ENCODE measurements around the gene PRPF6. TPM values are rescaled to one million over a fixed set of nuclear protein-coding genes. Genes with fewer than 3 reads are reported as not detected.

The PRPF6 gene
- total and polyA plus RNA-seq, 2 of the 13 experiments (the other 11 are each of a cell fraction or from before 2014, with no cell fraction given), result 63.7 to 101 TPM

DNA sequence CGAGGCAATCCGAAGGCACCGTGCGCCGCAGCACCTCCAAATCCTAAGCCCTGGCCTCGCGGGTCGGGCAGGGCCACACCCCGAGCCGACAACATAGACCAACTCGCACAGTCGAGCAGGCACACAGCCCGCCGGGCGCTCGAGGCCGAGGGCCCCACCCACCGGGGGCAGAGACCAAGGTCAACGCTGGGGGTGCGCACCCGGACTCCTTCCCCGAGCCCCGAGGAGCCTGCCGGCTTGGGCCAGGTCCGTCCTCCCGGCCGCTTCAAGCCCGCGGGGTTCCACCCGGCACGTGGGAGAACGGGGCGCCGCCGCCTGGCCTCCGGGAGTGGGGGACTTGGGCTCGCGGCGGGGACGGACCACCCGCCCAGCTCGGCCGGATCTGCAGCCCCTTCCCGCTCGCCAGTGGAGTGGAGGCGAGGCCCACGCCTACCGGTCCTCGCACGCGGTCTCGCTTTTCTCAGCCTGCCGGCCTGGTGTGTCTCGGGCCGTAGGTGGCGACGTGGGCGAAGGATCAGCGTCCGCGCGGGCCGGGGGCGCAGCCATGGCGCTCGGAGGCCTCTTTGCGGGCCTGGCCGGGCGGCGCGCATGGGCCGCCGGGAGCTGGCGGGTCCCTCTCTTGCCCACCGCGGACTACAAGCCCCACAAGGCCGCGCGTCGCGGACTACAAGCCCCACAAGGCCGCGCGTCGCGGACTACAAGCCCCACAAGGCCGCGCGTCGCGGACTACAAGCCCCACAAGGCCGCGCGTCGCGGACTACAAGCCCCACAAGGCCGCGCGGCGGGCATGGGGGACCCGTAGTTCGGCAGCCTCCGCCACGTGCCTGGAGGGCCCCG is 24.9 kb upstream of the PRPF6 start, which contains the start of gene UCKL1 (continued):
- TF ChIP-seq, protein P1, sequence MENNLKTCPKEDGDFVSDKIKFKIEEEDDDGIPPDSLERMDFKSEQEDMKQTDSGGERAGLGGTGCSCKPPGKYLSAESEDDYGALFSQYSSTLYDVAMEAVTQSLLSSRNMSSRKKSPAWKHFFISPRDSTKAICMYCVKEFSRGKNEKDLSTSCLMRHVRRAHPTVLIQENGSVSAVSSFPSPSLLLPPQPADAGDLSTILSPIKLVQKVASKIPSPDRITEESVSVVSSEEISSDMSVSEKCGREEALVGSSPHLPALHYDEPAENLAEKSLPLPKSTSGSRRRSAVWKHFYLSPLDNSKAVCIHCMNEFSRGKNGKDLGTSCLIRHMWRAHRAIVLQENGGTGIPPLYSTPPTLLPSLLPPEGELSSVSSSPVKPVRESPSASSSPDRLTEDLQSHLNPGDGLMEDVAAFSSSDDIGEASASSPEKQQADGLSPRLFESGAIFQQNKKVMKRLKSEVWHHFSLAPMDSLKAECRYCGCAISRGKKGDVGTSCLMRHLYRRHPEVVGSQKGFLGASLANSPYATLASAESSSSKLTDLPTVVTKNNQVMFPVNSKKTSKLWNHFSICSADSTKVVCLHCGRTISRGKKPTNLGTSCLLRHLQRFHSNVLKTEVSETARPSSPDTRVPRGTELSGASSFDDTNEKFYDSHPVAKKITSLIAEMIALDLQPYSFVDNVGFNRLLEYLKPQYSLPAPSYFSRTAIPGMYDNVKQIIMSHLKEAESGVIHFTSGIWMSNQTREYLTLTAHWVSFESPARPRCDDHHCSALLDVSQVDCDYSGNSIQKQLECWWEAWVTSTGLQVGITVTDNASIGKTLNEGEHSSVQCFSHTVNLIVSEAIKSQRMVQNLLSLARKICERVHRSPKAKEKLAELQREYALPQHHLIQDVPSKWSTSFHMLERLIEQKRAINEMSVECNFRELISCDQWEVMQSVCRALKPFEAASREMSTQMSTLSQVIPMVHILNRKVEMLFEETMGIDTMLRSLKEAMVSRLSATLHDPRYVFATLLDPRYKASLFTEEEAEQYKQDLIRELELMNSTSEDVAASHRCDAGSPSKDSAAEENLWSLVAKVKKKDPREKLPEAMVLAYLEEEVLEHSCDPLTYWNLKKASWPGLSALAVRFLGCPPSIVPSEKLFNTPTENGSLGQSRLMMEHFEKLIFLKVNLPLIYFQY (CRISPR knock-in tag; IDR thresholded peaks at IDR 0.05; ENCODE audit: borderline replicate concordance), result peak; percentile 91
- TF ChIP-seq, protein P2, sequence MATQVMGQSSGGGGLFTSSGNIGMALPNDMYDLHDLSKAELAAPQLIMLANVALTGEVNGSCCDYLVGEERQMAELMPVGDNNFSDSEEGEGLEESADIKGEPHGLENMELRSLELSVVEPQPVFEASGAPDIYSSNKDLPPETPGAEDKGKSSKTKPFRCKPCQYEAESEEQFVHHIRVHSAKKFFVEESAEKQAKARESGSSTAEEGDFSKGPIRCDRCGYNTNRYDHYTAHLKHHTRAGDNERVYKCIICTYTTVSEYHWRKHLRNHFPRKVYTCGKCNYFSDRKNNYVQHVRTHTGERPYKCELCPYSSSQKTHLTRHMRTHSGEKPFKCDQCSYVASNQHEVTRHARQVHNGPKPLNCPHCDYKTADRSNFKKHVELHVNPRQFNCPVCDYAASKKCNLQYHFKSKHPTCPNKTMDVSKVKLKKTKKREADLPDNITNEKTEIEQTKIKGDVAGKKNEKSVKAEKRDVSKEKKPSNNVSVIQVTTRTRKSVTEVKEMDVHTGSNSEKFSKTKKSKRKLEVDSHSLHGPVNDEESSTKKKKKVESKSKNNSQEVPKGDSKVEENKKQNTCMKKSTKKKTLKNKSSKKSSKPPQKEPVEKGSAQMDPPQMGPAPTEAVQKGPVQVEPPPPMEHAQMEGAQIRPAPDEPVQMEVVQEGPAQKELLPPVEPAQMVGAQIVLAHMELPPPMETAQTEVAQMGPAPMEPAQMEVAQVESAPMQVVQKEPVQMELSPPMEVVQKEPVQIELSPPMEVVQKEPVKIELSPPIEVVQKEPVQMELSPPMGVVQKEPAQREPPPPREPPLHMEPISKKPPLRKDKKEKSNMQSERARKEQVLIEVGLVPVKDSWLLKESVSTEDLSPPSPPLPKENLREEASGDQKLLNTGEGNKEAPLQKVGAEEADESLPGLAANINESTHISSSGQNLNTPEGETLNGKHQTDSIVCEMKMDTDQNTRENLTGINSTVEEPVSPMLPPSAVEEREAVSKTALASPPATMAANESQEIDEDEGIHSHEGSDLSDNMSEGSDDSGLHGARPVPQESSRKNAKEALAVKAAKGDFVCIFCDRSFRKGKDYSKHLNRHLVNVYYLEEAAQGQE (IDR thresholded peaks at IDR 0.05; ENCODE audit: borderline replicate concordance in 1 of 2, low read depth in 1 of 2, low read length in 2 of 2), result peak in 1 of 2 experiments; percentile 65; a peak in 2 of 4 replicates
- peak; percentile 100 for TF ChIP-seq KDM5B (CRISPR knock-in tag; IDR thresholded peaks at IDR 0.05; ENCODE audit: borderline replicate concordance)
- peak; percentile 93; the same call in 1 of the 2 replicates for TF ChIP-seq NPAS2 (CRISPR knock-in tag; IDR thresholded peaks at IDR 0.05; ENCODE audit: borderline replicate concordance)
- TF ChIP-seq, protein P3, sequence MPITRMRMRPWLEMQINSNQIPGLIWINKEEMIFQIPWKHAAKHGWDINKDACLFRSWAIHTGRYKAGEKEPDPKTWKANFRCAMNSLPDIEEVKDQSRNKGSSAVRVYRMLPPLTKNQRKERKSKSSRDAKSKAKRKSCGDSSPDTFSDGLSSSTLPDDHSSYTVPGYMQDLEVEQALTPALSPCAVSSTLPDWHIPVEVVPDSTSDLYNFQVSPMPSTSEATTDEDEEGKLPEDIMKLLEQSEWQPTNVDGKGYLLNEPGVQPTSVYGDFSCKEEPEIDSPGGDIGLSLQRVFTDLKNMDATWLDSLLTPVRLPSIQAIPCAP (CRISPR knock-in tag; IDR thresholded peaks at IDR 0.05; ENCODE audit: low read depth), result peak; percentile 97
- TF ChIP-seq MAFG (CRISPR knock-in tag; IDR thresholded peaks at IDR 0.05), result no peak; the same call in 1 of the 2 replicates
- no peak for TF ChIP-seq PHB2 (IDR thresholded peaks at IDR 0.05; ENCODE audit: partially characterized antibody)
- peak; percentile 67 for TF ChIP-seq TEAD3 (CRISPR knock-in tag; optimal IDR thresholded peaks at IDR 0.05; ENCODE audit: borderline replicate concordance)
- TF ChIP-seq LCORL (IDR thresholded peaks at IDR 0.05), result no peak
- TF ChIP-seq LCORL (CRISPR knock-in tag; IDR thresholded peaks at IDR 0.05), result peak; percentile 13; the same call in 1 of the 2 replicates
- TF ChIP-seq, protein P4, sequence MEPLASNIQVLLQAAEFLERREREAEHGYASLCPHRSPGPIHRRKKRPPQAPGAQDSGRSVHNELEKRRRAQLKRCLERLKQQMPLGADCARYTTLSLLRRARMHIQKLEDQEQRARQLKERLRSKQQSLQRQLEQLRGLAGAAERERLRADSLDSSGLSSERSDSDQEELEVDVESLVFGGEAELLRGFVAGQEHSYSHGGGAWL (CRISPR knock-in tag; IDR thresholded peaks at IDR 0.05), result peak; percentile 99
- peak; percentile 88; the same call in 1 of the 2 replicates for TF ChIP-seq ZNF557 (CRISPR knock-in tag; IDR thresholded peaks at IDR 0.05)
- TF ChIP-seq, protein P5, sequence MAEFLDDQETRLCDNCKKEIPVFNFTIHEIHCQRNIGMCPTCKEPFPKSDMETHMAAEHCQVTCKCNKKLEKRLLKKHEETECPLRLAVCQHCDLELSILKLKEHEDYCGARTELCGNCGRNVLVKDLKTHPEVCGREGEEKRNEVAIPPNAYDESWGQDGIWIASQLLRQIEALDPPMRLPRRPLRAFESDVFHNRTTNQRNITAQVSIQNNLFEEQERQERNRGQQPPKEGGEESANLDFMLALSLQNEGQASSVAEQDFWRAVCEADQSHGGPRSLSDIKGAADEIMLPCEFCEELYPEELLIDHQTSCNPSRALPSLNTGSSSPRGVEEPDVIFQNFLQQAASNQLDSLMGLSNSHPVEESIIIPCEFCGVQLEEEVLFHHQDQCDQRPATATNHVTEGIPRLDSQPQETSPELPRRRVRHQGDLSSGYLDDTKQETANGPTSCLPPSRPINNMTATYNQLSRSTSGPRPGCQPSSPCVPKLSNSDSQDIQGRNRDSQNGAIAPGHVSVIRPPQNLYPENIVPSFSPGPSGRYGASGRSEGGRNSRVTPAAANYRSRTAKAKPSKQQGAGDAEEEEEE (CRISPR knock-in tag; IDR thresholded peaks at IDR 0.05; ENCODE audit: borderline replicate concordance), result peak; percentile 94; the same call in 1 of the 2 replicates
- no peak for TF ChIP-seq PHF5A (CRISPR knock-in tag; IDR thresholded peaks at IDR 0.05; ENCODE audit: low read depth, unreplicated experiment)
- no peak for TF ChIP-seq ZNF496 (CRISPR knock-in tag; IDR thresholded peaks at IDR 0.05; ENCODE audit: insufficient replicate concordance)
- peak; percentile 98 for TF ChIP-seq ZNF782 (CRISPR knock-in tag; IDR thresholded peaks at IDR 0.05; ENCODE audit: borderline replicate concordance)
- peak; percentile 89 for TF ChIP-seq POLR2AphosphoS2 (IDR thresholded peaks at IDR 0.05; ENCODE audit: low read depth, low read length)
- TF ChIP-seq ARNTL (CRISPR knock-in tag; IDR thresholded peaks at IDR 0.05), result peak; percentile 98

All from HepG2 (cell line).